Left lung (tissue), 10 donors: ENCODE measurements around the gene WDR5. TPM values are rescaled to one million over a fixed set of nuclear protein-coding genes. Genes with fewer than 3 reads are reported as not detected.
A peak's percentile ranks its signal among the peaks of the same experiment; 100 is the strongest.

Experiments
- ATAC-seq: fragments of 200-7000 bp; cut with Tn5 transposase; one replicate; pipeline ENCODE4 v1.9.1; 2020; ENCODE audit warnings: moderate library complexity
- DNase-seq, 4 donors: peaks; one replicate each; pipeline ENCODE4 v3.0.0-alpha.2; 2013 to 2020
- H3K27ac ChIP-seq, 2 donors: fragments of 200-600 bp; sonication (generic) in 1 of 2; one replicate each; pipeline versions ENCODE4 v1.5.0 to v1.8.0; 2020 to 2021
- H3K27me3 ChIP-seq, 2 donors: fragments of 200-600 bp; sonication (generic) in 1 of 2; one replicate each; pipeline versions ENCODE4 v1.5.0 to v1.8.0; 2020 to 2021
- H3K36me3 ChIP-seq, 2 donors: fragments of 200-600 bp; sonication (generic) in 1 of 2; one replicate each; pipeline versions ENCODE4 v1.5.0 to v1.8.0; 2020 to 2021
- H3K4me1 ChIP-seq, 2 donors: fragments of 200-600 bp; one replicate each; pipeline ENCODE4 v1.8.0; 2021
- H3K4me3 ChIP-seq, 2 donors: fragments of 200-600 bp; sonication (generic) in 1 of 2; one replicate each; pipeline versions ENCODE4 v1.5.0 to v1.8.0; 2020 to 2021; ENCODE audit warnings: mild to moderate bottlenecking in 1 of 2
- H3K9me3 ChIP-seq, 2 donors: fragments of 200-600 bp; sonication (generic) in 1 of 2; one replicate each; pipeline versions ENCODE4 v1.5.0 to v1.8.0; 2020 to 2021
- CTCF ChIP-seq, 2 donors: fragments of 200-600 bp; sonication (generic) in 1 of 2; IDR thresholded peaks; one replicate each; pipeline versions ENCODE4 v1.5.0 to v1.8.0; 2021; ENCODE audit warnings: antibody characterized with exemption in 2 of 2
- intact Hi-C, 2 donors: fragments of 100-400 bp; cut with DNase I; formaldehyde crosslinking; loops; one replicate each; pipeline versions ENCODE4 v1.11.2 to v1.14.2; 2022
- polyA plus RNA-seq, 6 donors: library from polyadenylated mRNA; unstranded; fragments of 120-200 nt; gene quantifications; one replicate each; pipeline ENCODE4 v1.2.1, GENCODE V29; 2013; ENCODE audit not compliant: insufficient read length in 6 of 6
- total RNA-seq, 2 donors: library from RNA; stranded (reverse); fragmentation: NEBNext Ultra II Directional; extraction: Animal tissue kit (Norgen Biotek cat#: 25700); gene quantifications; one replicate each; pipeline ENCODE4 v1.2.1, GENCODE V29; 2021
- donor health status: DM: no; HTN: yes; CAD: no.
- donor health status: DM: no; HTN: no; CAD: no.

WDR5 gene
- total and polyA plus RNA-seq, 8 donors: 23.7 to 36.3 (median 31.8) TPM

- ATAC-seq (no peak), DNase-seq (peak in 1 of 4 donors; percentile 67)
- no peak overlapping the region for H3K27ac ChIP-seq
- intact Hi-C loops: no loop called here
- no peak for TF ChIP-seq CTCF (IDR thresholded peaks at IDR 0.05)
- H3K4me3 ChIP-seq: no peak overlapping the region
- H3K36me3 ChIP-seq: no peaks in the 10 kb centered on the region
- no peaks in the 10 kb centered on the region for H3K9me3 ChIP-seq
- H3K27me3 ChIP-seq: peaks cover 0 to 32% of the 10 kb centered on the region in 2 donors
- peaks cover 0 to 6% of the 10 kb centered on the region in 2 donors for H3K4me1 ChIP-seq
These were observed 53.2 kb downstream of the WDR5 start for GRCh38 chr9:134189145-134189469.

- no peak for TF ChIP-seq CTCF (IDR thresholded peaks at IDR 0.05)
- intact Hi-C loops: no loop called here
- peaks cover 0 to 7% of the 10 kb centered on the region in 2 donors for H3K4me1 ChIP-seq
- H3K27ac ChIP-seq: no peak overlapping the region
- H3K9me3 ChIP-seq: no peaks in the 10 kb centered on the region
- H3K4me3 ChIP-seq: no peak overlapping the region
- H3K27me3 ChIP-seq: peaks cover 0 to 32% of the 10 kb centered on the region in 2 donors
- no peaks in the 10 kb centered on the region for H3K36me3 ChIP-seq
- DNase-seq (peak in 2 of 4 donors; percentile 24 to 59), ATAC-seq (no peak)
These were observed 53.8 kb downstream of the WDR5 start for GRCh38 chr9:134189470-134190231.

- Histone ChIP-seq H3K9me3 (no peaks in the 10 kb centered on the region), H3K27me3 (peaks cover 0 to 32% of the 10 kb centered on the region in 2 donors), H3K4me1 (peaks cover 0 to 15% of the 10 kb centered on the region in 2 donors), H3K36me3 (no peaks in the 10 kb centered on the region), H3K4me3 (no peak overlapping the region), H3K27ac (no peak overlapping the region)
- DNase-seq (peak in 2 of 4 donors; percentile 24 to 65), ATAC-seq (no peak)
- TF ChIP-seq CTCF (IDR thresholded peaks at IDR 0.05): no peak
- intact Hi-C loops: no loop called here
These were observed 54.6 kb downstream of the WDR5 start for GRCh38 chr9:134190232-134191121.

- no peak overlapping the region for H3K4me3 ChIP-seq
- H3K27ac ChIP-seq: no peak overlapping the region
- no peak for ATAC-seq
- no peaks in the 10 kb centered on the region for H3K36me3 ChIP-seq
- TF ChIP-seq CTCF (IDR thresholded peaks at IDR 0.05): no peak
- H3K4me1 ChIP-seq: peaks cover 0 to 19% of the 10 kb centered on the region in 2 donors
- intact Hi-C loops: no loop called here
- peaks cover 0 to 29% of the 10 kb centered on the region in 2 donors for H3K27me3 ChIP-seq
- H3K9me3 ChIP-seq: no peaks in the 10 kb centered on the region
- DNase-seq: peak in 1 of 4 donors; percentile 2
These were observed 55.8 kb downstream of the WDR5 start for GRCh38 chr9:134191455-134192209.
